ENCODE measurements around the gene C10orf53. TPM values are rescaled to one million over a fixed set of nuclear protein-coding genes. Genes with fewer than 3 reads are reported as not detected.

The C10orf53 gene
- total RNA-seq, 1 experiment from 2014 or later: not detected

DNA sequence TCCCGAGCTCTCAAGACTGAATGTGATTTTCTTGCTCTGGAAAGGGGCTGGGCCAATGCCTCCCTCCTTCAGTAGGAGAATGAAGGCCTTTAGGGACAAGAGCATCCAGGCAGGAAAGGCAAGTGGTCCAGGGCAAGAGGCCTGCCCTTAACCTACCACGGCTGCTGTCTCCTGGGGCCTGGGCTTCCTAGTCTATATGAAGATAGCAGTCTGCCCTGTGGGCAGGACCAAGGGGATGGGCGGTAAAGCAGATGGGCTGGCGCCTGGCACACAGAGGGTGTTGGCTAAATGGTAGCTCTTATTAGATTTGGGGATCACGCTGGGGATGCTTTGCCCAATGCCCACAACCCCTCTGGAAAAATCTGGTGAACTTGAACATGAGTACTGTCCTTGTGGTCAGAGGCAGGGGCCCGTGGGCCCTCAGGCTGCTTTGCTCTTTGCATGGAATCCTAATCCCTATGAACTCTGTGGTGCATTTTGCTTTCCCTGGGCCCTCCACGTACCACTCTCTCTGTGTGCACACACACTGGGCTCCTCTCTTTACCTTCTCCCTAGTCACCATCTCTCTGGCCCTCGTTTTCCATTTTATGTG lies 45.3 kb upstream of the C10orf53 start:
- no peak overlapping the region for H3K27ac ChIP-seq (ENCODE audit: low read length)
- POLR2A ChIA-PET: no interaction called here
- CTCF ChIA-PET: no interaction called here

GRCh38 chr10:49642311-49642710 lies 37.1 kb upstream of the C10orf53 start:
- Histone ChIP-seq H3K27me3 (ENCODE audit: control insufficient read depth, insufficient read depth, low read length) (peaks cover 23% of the 10 kb centered on the region), H3K9me3 (ENCODE audit: control insufficient read depth, insufficient read depth, low read depth, low read length) (no peaks in the 10 kb centered on the region), H3K4me3 (ENCODE audit: low read depth in 2 of 2, low read length in 2 of 2) (no peak overlapping the region), H3K4me1 (ENCODE audit: control insufficient read depth, insufficient read depth, low read length) (no peaks in the 10 kb centered on the region), H3K36me3 (ENCODE audit: control insufficient read depth, insufficient read depth, low read length) (no peaks in the 10 kb centered on the region), H3K27ac (ENCODE audit: low read length) (no peak overlapping the region)
- CTCF ChIA-PET: no interaction called here
- TF ChIP-seq POLR2AphosphoS5 (IDR thresholded peaks at IDR 0.05; ENCODE audit: low read depth, low read length) (no peak), TCF7L2 (IDR thresholded peaks at IDR 0.05; ENCODE audit: low read depth, low read length) (no peak), SIN3A (IDR thresholded peaks at IDR 0.05; ENCODE audit: borderline replicate concordance, insufficient read depth, low read depth, low read length) (no peak), REST (IDR thresholded peaks at IDR 0.05; ENCODE audit: insufficient read depth in 1 of 2, low read depth in 2 of 2, low read length in 1 of 2) (no peak), CTCF (IDR thresholded peaks at IDR 0.05) (no peak)
- BruUV-seq (replicated peaks): no TSS peak
- in situ Hi-C loops (cut with HindIII; ENCODE audit: low pct_unique_long_range_greater_than_20kb, low sequenced_read_pairs): no loop called here
- ATAC-seq (no peak), DNase-seq (ENCODE audit: low read depth, low spot score) (no peak)
- intact Hi-C loops (cut with micrococcal nuclease; ENCODE audit: unreplicated experiment): no loop called here
- POLR2A ChIA-PET: no interaction called here

More for the DNA sequence above, 45.3 kb upstream of the C10orf53 start:
- H3K36me3 ChIP-seq (ENCODE audit: control insufficient read depth, insufficient read depth, low read length): no peaks in the 10 kb centered on the region
- no peak for ATAC-seq
- intact Hi-C loops (cut with micrococcal nuclease; ENCODE audit: unreplicated experiment): no loop called here
- H3K9me3 ChIP-seq (ENCODE audit: control insufficient read depth, insufficient read depth, low read depth, low read length): no peaks in the 10 kb centered on the region
- TF ChIP-seq SIN3A (IDR thresholded peaks at IDR 0.05; ENCODE audit: borderline replicate concordance, insufficient read depth, low read depth, low read length) (no peak), POLR2AphosphoS5 (IDR thresholded peaks at IDR 0.05; ENCODE audit: low read depth, low read length) (no peak), TCF7L2 (IDR thresholded peaks at IDR 0.05; ENCODE audit: low read depth, low read length) (no peak), CTCF (IDR thresholded peaks at IDR 0.05) (no peak), REST (IDR thresholded peaks at IDR 0.05; ENCODE audit: insufficient read depth in 1 of 2, low read depth in 2 of 2, low read length in 1 of 2) (no peak)
- no TSS peak for BruUV-seq (replicated peaks)
- no peak overlapping the region for H3K4me3 ChIP-seq (ENCODE audit: low read depth in 2 of 2, low read length in 2 of 2)
- DNase-seq (ENCODE audit: low read depth, low spot score): no peak
- peaks cover 15% of the 10 kb centered on the region for H3K27me3 ChIP-seq (ENCODE audit: control insufficient read depth, insufficient read depth, low read length)
- in situ Hi-C loops (cut with HindIII; ENCODE audit: low pct_unique_long_range_greater_than_20kb, low sequenced_read_pairs): no loop called here
- no peaks in the 10 kb centered on the region for H3K4me1 ChIP-seq (ENCODE audit: control insufficient read depth, insufficient read depth, low read length)

All from Panc1 (cell line).